Gastroesophageal sphincter (tissue), 3 donors: ENCODE data around the gene ZDHHC21.

ENCODE experiments used
- EP300 ChIP-seq: sonication (generic); formaldehyde crosslinking; IDR thresholded peaks from one replicate; pipeline ENCODE4 v1.6.1; 2017; ENCODE audit warnings: antibody characterized with exemption, mild to moderate bottlenecking
- POLR2A ChIP-seq, 2 donors: fragments of 450-650 bp; IDR thresholded peaks; one replicate each; pipeline ENCODE4 v1.6.1; 2017; ENCODE audit warnings: antibody characterized with exemption in 2 of 2, mild to moderate bottlenecking in 2 of 2, moderate library complexity in 1 of 2
- POLR2AphosphoS5 ChIP-seq: sonication (generic); formaldehyde crosslinking; IDR thresholded peaks from one replicate; pipeline ENCODE4 v1.6.1; 2017; ENCODE audit warnings: antibody characterized with exemption
- TF ChIP-seq, protein P1 (sequence below), 4 experiments: fragments of 200-600 bp in 2 of 4; fragments of 450-650 bp in 2 of 4; sonication (generic) in 1 of 4; IDR thresholded peaks; one replicate each; pipeline ENCODE4 v1.5.1; 2017 to 2019; ENCODE audit warnings: antibody characterized with exemption in 4 of 4, mild to moderate bottlenecking in 2 of 4, moderate library complexity in 2 of 4

DNA sequence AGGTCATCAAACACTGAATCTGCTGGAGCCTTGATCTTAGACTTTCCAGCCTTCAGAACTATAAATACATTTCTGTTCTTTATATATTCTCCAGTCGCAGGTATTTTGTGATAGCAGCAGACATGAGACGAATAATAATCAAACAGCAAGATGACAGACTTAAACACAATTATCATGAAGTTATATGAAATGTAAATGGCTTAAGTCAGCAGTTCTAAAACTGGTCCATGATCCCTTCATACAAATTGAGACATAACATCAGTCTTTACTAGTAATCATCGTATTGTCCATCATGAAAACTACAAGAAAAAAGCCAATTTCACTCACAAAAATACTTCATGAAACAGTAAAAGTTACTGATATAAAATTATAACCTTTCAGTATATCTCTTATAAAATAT, 101.8 kb downstream of the ZDHHC21 start:
- no peak for TF ChIP-seq EP300
- TF ChIP-seq POLR2A (IDR thresholded peaks at IDR 0.05) = no peak
- TF ChIP-seq, protein P1, sequence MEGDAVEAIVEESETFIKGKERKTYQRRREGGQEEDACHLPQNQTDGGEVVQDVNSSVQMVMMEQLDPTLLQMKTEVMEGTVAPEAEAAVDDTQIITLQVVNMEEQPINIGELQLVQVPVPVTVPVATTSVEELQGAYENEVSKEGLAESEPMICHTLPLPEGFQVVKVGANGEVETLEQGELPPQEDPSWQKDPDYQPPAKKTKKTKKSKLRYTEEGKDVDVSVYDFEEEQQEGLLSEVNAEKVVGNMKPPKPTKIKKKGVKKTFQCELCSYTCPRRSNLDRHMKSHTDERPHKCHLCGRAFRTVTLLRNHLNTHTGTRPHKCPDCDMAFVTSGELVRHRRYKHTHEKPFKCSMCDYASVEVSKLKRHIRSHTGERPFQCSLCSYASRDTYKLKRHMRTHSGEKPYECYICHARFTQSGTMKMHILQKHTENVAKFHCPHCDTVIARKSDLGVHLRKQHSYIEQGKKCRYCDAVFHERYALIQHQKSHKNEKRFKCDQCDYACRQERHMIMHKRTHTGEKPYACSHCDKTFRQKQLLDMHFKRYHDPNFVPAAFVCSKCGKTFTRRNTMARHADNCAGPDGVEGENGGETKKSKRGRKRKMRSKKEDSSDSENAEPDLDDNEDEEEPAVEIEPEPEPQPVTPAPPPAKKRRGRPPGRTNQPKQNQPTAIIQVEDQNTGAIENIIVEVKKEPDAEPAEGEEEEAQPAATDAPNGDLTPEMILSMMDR (IDR thresholded peaks at IDR 0.05) = no peak
- no peak for TF ChIP-seq POLR2AphosphoS5
